ENCODE data around the gene TRAP1. TPM values are rescaled to one million over a fixed set of nuclear protein-coding genes. Genes with fewer than 3 reads are reported as not detected.

The TRAP1 gene
- polyA plus RNA-seq, 1 donor from 2014 or later: 73.0 TPM

GRCh38 chr16:3738541-3738940 lies 21.2 kb upstream of the TRAP1 start:
- Histone ChIP-seq H4K20me1 (ENCODE audit: insufficient read depth) (no peaks in the 10 kb centered on the region), H2AFZ (ENCODE audit: low read depth, low read length) (no peak overlapping the region), H3K27me3 (ENCODE audit: insufficient read depth, low read depth, low read length) (no peaks in the 10 kb centered on the region), H3K27ac (ENCODE audit: low read length) (no peak overlapping the region), H3K9ac (ENCODE audit: low read length) (no peak overlapping the region), H3K9me2 (ENCODE audit: insufficient read depth, low read length) (no peaks in the 10 kb centered on the region), H3F3A (ENCODE audit: insufficient read depth, low read length, poor library complexity, severe bottlenecking) (no peaks in the 10 kb centered on the region), H3K4me3 (ENCODE audit: low read length) (no peak overlapping the region), H3K36me3 (ENCODE audit: insufficient read depth, low read length) (peaks cover 10% of the 10 kb centered on the region), H3K79me2 (replicated peaks; ENCODE audit: insufficient read depth, low read length) (no peaks in the 10 kb centered on the region), H3K9me3 (ENCODE audit: low read length) (no peaks in the 10 kb centered on the region), H3K4me2 (ENCODE audit: low read length) (no peak overlapping the region)
- no peak for TF ChIP-seq REST (IDR thresholded peaks at IDR 0.05; ENCODE audit: borderline replicate concordance)
- no peak for TF ChIP-seq SMC3 (conservative IDR thresholded peaks at IDR 0.05; ENCODE audit: poor library complexity)
- no peak for TF ChIP-seq POLR2AphosphoS5 (IDR thresholded peaks at IDR 0.05)
- no peak for TF ChIP-seq RAD21 (conservative IDR thresholded peaks at IDR 0.05)

GRCh38 chr16:3738128-3738527 lies 20.8 kb upstream of the TRAP1 start:
- Histone ChIP-seq H3K36me3 (ENCODE audit: insufficient read depth, low read length) (peaks cover 10% of the 10 kb centered on the region), H3K27ac (ENCODE audit: low read length) (no peak overlapping the region), H4K20me1 (ENCODE audit: insufficient read depth) (no peaks in the 10 kb centered on the region), H3K27me3 (ENCODE audit: insufficient read depth, low read depth, low read length) (no peaks in the 10 kb centered on the region), H3K9me2 (ENCODE audit: insufficient read depth, low read length) (no peaks in the 10 kb centered on the region), H3K4me3 (ENCODE audit: low read length) (no peak overlapping the region), H3K4me2 (ENCODE audit: low read length) (no peak overlapping the region), H3K79me2 (replicated peaks; ENCODE audit: insufficient read depth, low read length) (no peaks in the 10 kb centered on the region), H2AFZ (ENCODE audit: low read depth, low read length) (no peak overlapping the region), H3K9me3 (ENCODE audit: low read length) (no peaks in the 10 kb centered on the region), H3K9ac (ENCODE audit: low read length) (no peak overlapping the region), H3F3A (ENCODE audit: insufficient read depth, low read length, poor library complexity, severe bottlenecking) (no peaks in the 10 kb centered on the region)
- TF ChIP-seq MXI1 (conservative IDR thresholded peaks at IDR 0.05; ENCODE audit: poor library complexity, severe bottlenecking): no peak
- TF ChIP-seq CTCF (IDR thresholded peaks at IDR 0.05; ENCODE audit: poor library complexity, severe bottlenecking): no peak

GRCh38 chr16:3737181-3737580 lies 19.9 kb upstream of the TRAP1 start:
- Histone ChIP-seq H3K27me3 (ENCODE audit: insufficient read depth, low read depth, low read length) (no peaks in the 10 kb centered on the region), H4K20me1 (ENCODE audit: insufficient read depth) (no peaks in the 10 kb centered on the region), H3K4me3 (ENCODE audit: low read length) (no peak overlapping the region), H3K36me3 (ENCODE audit: insufficient read depth, low read length) (peaks cover 10% of the 10 kb centered on the region), H3K79me2 (replicated peaks; ENCODE audit: insufficient read depth, low read length) (no peaks in the 10 kb centered on the region), H3K9me2 (ENCODE audit: insufficient read depth, low read length) (no peaks in the 10 kb centered on the region), H2AFZ (ENCODE audit: low read depth, low read length) (no peak overlapping the region), H3K27ac (ENCODE audit: low read length) (no peak overlapping the region), H3F3A (ENCODE audit: insufficient read depth, low read length, poor library complexity, severe bottlenecking) (no peaks in the 10 kb centered on the region), H3K9ac (ENCODE audit: low read length) (no peak overlapping the region), H3K4me2 (ENCODE audit: low read length) (no peak overlapping the region), H3K9me3 (ENCODE audit: low read length) (no peaks in the 10 kb centered on the region)
- TF ChIP-seq EZH2 (IDR thresholded peaks at IDR 0.05; ENCODE audit: borderline replicate concordance, insufficient read depth, low read length, poor library complexity, severe bottlenecking) (no peak), CTCF (IDR thresholded peaks at IDR 0.05; ENCODE audit: poor library complexity, severe bottlenecking) (no peak), EP300 (conservative IDR thresholded peaks at IDR 0.05; ENCODE audit: poor library complexity, severe bottlenecking) (no peak), RAD21 (conservative IDR thresholded peaks at IDR 0.05) (no peak), MXI1 (conservative IDR thresholded peaks at IDR 0.05; ENCODE audit: poor library complexity, severe bottlenecking) (no peak), TAF1 (IDR thresholded peaks at IDR 0.05; ENCODE audit: low read depth) (no peak), POLR2AphosphoS5 (IDR thresholded peaks at IDR 0.05) (no peak), REST (IDR thresholded peaks at IDR 0.05; ENCODE audit: borderline replicate concordance) (no peak), SMC3 (conservative IDR thresholded peaks at IDR 0.05; ENCODE audit: poor library complexity) (no peak)
